ENCODE measurements around the gene PCNX1.

The PCNX1 gene

DNA sequence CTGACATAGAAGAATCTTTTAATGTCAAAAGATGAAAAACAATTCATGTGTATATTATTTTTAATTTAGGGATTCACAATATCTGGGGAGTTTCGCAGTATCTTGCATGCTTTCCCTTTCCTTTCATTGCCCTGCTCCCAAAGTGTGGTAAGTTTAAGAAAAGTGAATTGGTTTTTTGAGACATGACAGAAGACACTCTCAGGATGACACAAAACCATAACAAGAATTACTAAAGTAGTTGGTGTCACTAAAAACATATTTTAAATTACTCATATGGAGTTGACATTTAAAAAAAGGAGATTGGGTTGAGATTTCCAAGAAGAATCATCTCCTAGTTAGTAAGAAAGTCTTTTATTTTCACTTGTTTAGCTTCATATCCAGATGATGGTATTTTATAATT, 5.1 kb upstream of the PCNX1 start:
- H3K36me3 ChIP-seq (ENCODE audit: control insufficient read depth, insufficient read depth, low read length): no peaks in the 10 kb centered on the region
- no peak overlapping the region for H3K9ac ChIP-seq (ENCODE audit: low read length)
- peaks cover 18% of the 10 kb centered on the region for H3K4me1 ChIP-seq (ENCODE audit: control insufficient read depth, insufficient read depth, low read length)
- H3K27me3 ChIP-seq (ENCODE audit: control insufficient read depth, insufficient read depth, low read length): no peaks in the 10 kb centered on the region
- H3K27ac ChIP-seq (ENCODE audit: low read depth, low read length): no peak overlapping the region
- no peak overlapping the region for H3K4me3 ChIP-seq (ENCODE audit: low read depth, low read length)
- H3K9me3 ChIP-seq (ENCODE audit: control insufficient read depth, insufficient read depth, low read depth, low read length): no peaks in the 10 kb centered on the region

DNA sequence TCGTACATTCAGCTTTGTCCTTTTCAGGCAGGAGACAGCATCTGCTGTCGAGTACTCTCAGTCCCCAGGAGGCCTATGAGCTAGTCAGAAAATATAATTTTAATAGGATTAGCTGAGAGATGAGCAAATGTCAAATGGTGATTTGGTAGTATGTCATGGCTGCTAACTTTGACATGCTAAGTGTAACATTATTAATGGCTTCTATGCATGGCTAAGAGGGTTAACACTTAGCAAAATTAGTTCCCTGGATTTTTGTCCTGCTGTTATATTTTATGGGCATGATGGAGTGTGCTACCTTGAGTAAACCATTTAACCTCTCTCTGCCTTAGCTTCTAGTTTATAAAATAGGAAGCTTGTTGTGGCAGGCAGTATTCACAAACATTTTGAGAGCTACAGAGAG, 2.9 kb upstream of the PCNX1 start:
- H3K9ac ChIP-seq (ENCODE audit: low read length): no peak overlapping the region
- H3K9me3 ChIP-seq (ENCODE audit: control insufficient read depth, insufficient read depth, low read depth, low read length): no peaks in the 10 kb centered on the region
- H3K4me3 ChIP-seq (ENCODE audit: low read depth, low read length): no peak overlapping the region
- peaks cover 19% of the 10 kb centered on the region for H3K4me1 ChIP-seq (ENCODE audit: control insufficient read depth, insufficient read depth, low read length)
- H3K36me3 ChIP-seq (ENCODE audit: control insufficient read depth, insufficient read depth, low read length): no peaks in the 10 kb centered on the region
- H3K27me3 ChIP-seq (ENCODE audit: control insufficient read depth, insufficient read depth, low read length): no peaks in the 10 kb centered on the region
- no peak overlapping the region for H3K27ac ChIP-seq (ENCODE audit: low read depth, low read length)

- Histone ChIP-seq H3K4me1 (ENCODE audit: control insufficient read depth, insufficient read depth, low read length) (peaks cover 23% of the 10 kb centered on the region), H3K9me3 (ENCODE audit: control insufficient read depth, insufficient read depth, low read depth, low read length) (no peaks in the 10 kb centered on the region), H3K9ac (ENCODE audit: low read length) (no peak overlapping the region), H3K27me3 (ENCODE audit: control insufficient read depth, insufficient read depth, low read length) (no peaks in the 10 kb centered on the region), H3K36me3 (ENCODE audit: control insufficient read depth, insufficient read depth, low read length) (no peaks in the 10 kb centered on the region), H3K4me3 (ENCODE audit: low read depth, low read length) (no peak overlapping the region), H3K27ac (ENCODE audit: low read depth, low read length) (no peak overlapping the region)
These were observed 2.0 kb upstream of the PCNX1 start for GRCh38 chr14:70905301-70905700.

DNA sequence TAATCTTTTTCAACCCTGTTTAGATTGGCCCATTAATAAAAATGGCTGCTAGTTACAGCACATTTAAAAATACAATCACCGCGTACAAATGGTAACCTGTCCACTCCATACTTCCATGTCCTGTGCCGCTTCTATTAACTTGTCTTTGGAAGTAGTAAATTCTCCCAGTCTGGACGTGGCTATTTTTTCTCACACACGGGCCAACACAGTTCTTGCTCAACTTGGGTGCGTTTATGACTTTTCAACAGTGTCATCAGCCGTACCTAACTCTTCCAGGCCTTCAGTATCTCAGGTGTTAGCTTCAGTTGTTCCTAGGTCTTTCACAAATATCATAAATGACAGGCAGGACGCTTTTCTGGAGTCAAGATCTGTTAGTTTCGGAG, 475 bp upstream of the PCNX1 start:
- Histone ChIP-seq H3K27ac (ENCODE audit: low read depth, low read length) (no peak overlapping the region), H3K4me1 (ENCODE audit: control insufficient read depth, insufficient read depth, low read length) (peaks cover 23% of the 10 kb centered on the region), H3K4me3 (ENCODE audit: low read depth, low read length) (peak overlapping the region; percentile 98), H3K27me3 (ENCODE audit: control insufficient read depth, insufficient read depth, low read length) (no peaks in the 10 kb centered on the region), H3K9me3 (ENCODE audit: control insufficient read depth, insufficient read depth, low read depth, low read length) (no peaks in the 10 kb centered on the region), H3K9ac (ENCODE audit: low read length) (peak overlapping the region; percentile 43), H3K36me3 (ENCODE audit: control insufficient read depth, insufficient read depth, low read length) (no peaks in the 10 kb centered on the region)

DNA sequence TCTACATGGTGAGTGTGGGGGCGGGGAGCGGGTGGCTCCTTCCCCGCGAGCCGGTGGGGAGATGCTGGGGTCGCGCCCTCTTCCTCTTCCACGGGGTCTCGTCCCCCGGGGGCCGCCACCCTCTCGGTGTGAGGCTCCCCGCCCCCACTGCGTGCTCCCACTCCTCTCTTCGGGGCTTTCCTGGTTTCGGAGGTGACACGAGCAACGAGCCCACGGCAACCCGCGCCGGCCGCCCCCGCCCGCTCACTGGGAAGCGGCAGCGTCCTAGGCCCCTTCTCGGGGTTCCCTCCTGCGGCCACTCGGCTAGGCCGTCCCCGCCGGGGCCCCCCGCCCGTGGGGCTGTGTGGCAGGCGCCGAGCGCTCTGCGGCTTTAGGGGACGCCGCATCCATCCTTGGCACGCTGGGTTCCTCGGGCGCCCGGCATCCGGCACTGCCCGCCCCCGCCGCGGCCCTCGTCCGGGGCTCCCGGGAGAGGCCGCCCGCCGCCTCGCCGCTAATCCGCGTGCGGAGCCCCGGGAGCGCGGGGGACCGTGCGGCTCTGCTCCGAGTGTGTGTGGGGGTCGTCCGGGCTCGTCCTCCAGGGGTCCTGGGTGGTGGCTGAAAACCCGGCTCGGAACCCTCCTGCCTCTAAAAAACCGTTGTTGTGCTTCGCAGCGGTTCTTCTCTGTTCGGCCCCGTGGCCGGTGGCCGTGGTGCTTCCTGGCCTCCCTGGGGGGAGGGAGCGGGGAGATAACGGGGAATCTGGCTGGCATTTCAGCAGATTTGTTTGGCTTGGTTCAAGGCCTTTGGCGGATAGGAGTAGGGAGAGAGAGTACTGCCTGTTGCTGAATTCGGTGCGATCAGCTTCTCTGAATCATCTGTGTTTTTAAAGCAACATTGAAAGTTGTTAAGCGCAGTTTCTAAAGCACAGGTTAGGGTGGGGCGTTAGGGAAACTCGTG, 1.0 kb downstream of the PCNX1 start:
- peak overlapping the region; percentile 87 for H3K9ac ChIP-seq (ENCODE audit: low read length)
- H3K36me3 ChIP-seq (ENCODE audit: control insufficient read depth, insufficient read depth, low read length): no peaks in the 10 kb centered on the region
- peaks cover 27% of the 10 kb centered on the region for H3K4me1 ChIP-seq (ENCODE audit: control insufficient read depth, insufficient read depth, low read length)
- H3K27ac ChIP-seq (ENCODE audit: low read depth, low read length): peak overlapping the region; percentile 64; the same call in 1 of the 2 replicates
- H3K27me3 ChIP-seq (ENCODE audit: control insufficient read depth, insufficient read depth, low read length): no peaks in the 10 kb centered on the region
- H3K4me3 ChIP-seq (ENCODE audit: low read depth, low read length): peak overlapping the region; percentile 98
- no peaks in the 10 kb centered on the region for H3K9me3 ChIP-seq (ENCODE audit: control insufficient read depth, insufficient read depth, low read depth, low read length)

GRCh38 chr14:70908935-70909641, 1.8 kb downstream of the PCNX1 start:
- Histone ChIP-seq H3K4me3 (ENCODE audit: low read depth, low read length) (peak overlapping the region; percentile 98), H3K27ac (ENCODE audit: low read depth, low read length) (peak overlapping the region; percentile 64; the same call in 1 of the 2 replicates), H3K27me3 (ENCODE audit: control insufficient read depth, insufficient read depth, low read length) (no peaks in the 10 kb centered on the region), H3K9me3 (ENCODE audit: control insufficient read depth, insufficient read depth, low read depth, low read length) (no peaks in the 10 kb centered on the region), H3K4me1 (ENCODE audit: control insufficient read depth, insufficient read depth, low read length) (peaks cover 27% of the 10 kb centered on the region), H3K36me3 (ENCODE audit: control insufficient read depth, insufficient read depth, low read length) (no peaks in the 10 kb centered on the region), H3K9ac (ENCODE audit: low read length) (peak overlapping the region; percentile 87)

DNA sequence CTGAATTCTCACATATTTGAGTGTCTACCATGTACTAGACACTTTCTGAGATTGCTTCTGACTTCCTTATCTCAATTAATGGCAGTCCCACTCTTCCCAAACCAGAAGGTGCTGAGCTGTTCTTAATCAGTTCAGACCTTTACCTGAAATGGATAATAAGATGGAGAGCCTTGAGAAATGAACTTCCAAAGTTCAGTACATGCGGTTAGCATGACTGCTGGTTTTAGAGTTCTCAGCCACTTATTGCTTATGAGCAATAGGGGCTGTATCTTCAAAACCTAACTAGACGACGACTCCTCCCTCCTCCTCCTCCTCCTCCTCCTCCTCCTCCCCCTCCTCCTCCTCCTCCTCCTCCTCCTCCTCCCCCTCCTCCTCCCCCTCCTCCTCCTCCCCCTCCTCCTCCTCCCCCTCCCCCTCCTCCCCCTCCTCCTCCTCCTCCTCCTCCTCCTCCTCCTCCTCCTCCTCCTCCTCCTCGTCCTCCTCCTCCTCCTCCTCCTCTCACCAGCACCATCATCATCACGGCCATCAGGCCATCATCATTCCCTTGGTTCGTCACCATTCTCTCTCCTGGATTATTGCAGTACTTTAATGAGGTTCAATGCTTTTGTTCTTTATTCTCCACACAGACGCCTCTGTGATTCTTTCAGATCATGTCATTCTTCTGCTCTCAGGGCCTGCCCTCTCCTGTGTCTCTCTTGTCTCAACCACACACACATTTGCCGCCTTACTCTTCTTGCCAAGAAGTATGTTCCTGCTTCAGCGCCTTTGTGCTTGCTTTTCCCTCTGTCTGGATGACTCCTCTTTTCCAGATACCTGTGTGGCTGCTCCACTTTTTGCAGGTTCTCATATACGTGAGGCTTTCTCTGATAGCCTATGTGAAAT, 2.7 kb downstream of the PCNX1 start:
- H3K27me3 ChIP-seq (ENCODE audit: control insufficient read depth, insufficient read depth, low read length): no peaks in the 10 kb centered on the region
- H3K27ac ChIP-seq (ENCODE audit: low read depth, low read length): no peak overlapping the region
- peaks cover 19% of the 10 kb centered on the region for H3K4me1 ChIP-seq (ENCODE audit: control insufficient read depth, insufficient read depth, low read length)
- H3K4me3 ChIP-seq (ENCODE audit: low read depth, low read length): peak overlapping the region; percentile 98
- H3K9me3 ChIP-seq (ENCODE audit: control insufficient read depth, insufficient read depth, low read depth, low read length): no peaks in the 10 kb centered on the region
- no peak overlapping the region for H3K9ac ChIP-seq (ENCODE audit: low read length)
- 0 out of 2 replicates have a peak, but pooled peaks cover 2% of the 10 kb centered on the region for H3K36me3 ChIP-seq (ENCODE audit: control insufficient read depth, insufficient read depth, low read length)

- Histone ChIP-seq H3K36me3 (ENCODE audit: control insufficient read depth, insufficient read depth, low read length) (peaks cover 11% of the 10 kb centered on the region; the same call in 1 of the 2 replicates), H3K27ac (ENCODE audit: low read depth, low read length) (no peak overlapping the region), H3K4me1 (ENCODE audit: control insufficient read depth, insufficient read depth, low read length) (peaks cover 6% of the 10 kb centered on the region), H3K27me3 (ENCODE audit: control insufficient read depth, insufficient read depth, low read length) (no peaks in the 10 kb centered on the region), H3K4me3 (ENCODE audit: low read depth, low read length) (no peak overlapping the region), H3K9me3 (ENCODE audit: control insufficient read depth, insufficient read depth, low read depth, low read length) (no peaks in the 10 kb centered on the region), H3K9ac (ENCODE audit: low read length) (no peak overlapping the region)
These were observed 8.2 kb downstream of the PCNX1 start for GRCh38 chr14:70915415-70915814.

- Histone ChIP-seq H3K4me1 (ENCODE audit: control insufficient read depth, insufficient read depth, low read length) (peaks cover 6% of the 10 kb centered on the region; the same call in 1 of the 2 replicates), H3K27ac (ENCODE audit: low read depth, low read length) (no peak overlapping the region), H3K9me3 (ENCODE audit: control insufficient read depth, insufficient read depth, low read depth, low read length) (no peaks in the 10 kb centered on the region), H3K36me3 (ENCODE audit: control insufficient read depth, insufficient read depth, low read length) (peaks cover 11% of the 10 kb centered on the region; the same call in 1 of the 2 replicates), H3K9ac (ENCODE audit: low read length) (no peak overlapping the region), H3K27me3 (ENCODE audit: control insufficient read depth, insufficient read depth, low read length) (no peaks in the 10 kb centered on the region), H3K4me3 (ENCODE audit: low read depth, low read length) (no peak overlapping the region)
These were observed 9.0 kb downstream of the PCNX1 start for GRCh38 chr14:70916300-70916699.

DNA sequence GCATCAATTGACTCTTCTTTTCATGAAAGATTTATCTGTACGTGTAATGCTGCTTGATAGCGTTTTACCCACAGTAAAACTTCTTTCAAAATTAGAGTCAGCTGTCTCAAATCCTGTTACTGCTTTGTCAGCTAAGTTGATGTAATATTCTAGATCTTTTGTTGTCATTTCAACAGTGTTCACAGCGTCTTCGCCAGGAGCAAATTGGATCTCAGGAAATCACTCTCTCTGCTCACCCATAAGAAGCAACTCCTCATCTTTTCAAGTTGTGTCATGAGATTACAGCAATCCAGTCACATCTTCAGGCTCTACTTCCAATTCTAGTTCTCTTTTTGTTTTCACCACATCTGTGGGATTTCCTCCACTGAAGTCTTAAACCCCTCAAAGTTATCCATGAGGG, 9.5 kb downstream of the PCNX1 start:
- H3K9ac ChIP-seq (ENCODE audit: low read length): no peak overlapping the region
- no peak overlapping the region for H3K4me3 ChIP-seq (ENCODE audit: low read depth, low read length)
- peaks cover 11% of the 10 kb centered on the region; the same call in 1 of the 2 replicates for H3K36me3 ChIP-seq (ENCODE audit: control insufficient read depth, insufficient read depth, low read length)
- peaks cover 6% of the 10 kb centered on the region; the same call in 1 of the 2 replicates for H3K4me1 ChIP-seq (ENCODE audit: control insufficient read depth, insufficient read depth, low read length)
- no peak overlapping the region for H3K27ac ChIP-seq (ENCODE audit: low read depth, low read length)
- H3K27me3 ChIP-seq (ENCODE audit: control insufficient read depth, insufficient read depth, low read length): no peaks in the 10 kb centered on the region
- no peaks in the 10 kb centered on the region for H3K9me3 ChIP-seq (ENCODE audit: control insufficient read depth, insufficient read depth, low read depth, low read length)
